ENCODE measurements around the gene U2AF1L4.

Gene U2AF1L4, protein sequence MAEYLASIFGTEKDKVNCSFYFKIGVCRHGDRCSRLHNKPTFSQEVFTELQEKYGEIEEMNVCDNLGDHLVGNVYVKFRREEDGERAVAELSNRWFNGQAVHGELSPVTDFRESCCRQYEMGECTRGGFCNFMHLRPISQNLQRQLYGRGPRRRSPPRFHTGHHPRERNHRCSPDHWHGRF

DNA sequence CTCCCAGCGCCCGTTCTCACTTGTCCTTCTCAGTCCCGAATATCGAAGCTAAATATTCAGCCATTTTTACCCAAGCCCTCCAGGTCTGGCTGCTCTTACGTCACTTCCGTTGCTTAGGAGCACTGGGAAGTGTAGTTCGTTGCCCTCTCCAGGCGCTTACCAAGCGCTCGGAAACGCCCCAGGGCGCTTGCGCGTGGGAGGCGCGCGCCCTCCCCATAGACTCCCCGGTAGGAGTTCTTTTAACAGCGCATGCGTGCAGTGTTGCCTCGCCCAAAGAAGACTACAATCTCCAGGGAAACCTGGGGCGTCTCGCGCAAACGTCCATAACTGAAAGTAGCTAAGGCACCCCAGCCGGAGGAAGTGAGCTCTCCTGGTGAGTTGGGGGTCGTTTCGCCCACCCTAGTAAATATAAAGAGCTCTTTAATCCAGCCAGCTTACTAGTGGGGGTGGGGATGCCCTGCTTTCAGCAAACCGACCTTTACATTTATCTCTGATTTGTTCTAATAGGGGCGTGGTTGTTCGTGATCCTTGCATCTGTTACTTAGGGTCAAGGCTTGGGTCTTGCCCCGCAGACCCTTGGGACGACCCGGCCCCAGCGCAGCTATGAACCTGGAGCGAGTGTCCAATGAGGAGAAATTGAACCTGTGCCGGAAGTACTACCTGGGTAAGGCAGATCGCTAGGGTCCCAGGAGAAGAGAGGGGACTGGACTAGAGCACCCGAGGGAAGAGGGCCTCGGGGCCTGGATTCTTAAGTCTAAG, at the start of gene U2AF1L4, which contains the start of gene PSENEN:
U2AF1L4 (minus strand) TSS at position 91 of the 759 bp plus-strand sequence; CDS start at position 64, 27 bp downstream.
PSENEN (plus strand) TSS at position 324 of the 759 bp plus-strand sequence; CDS start at position 604, 280 bp downstream.
- DNase-seq (ENCODE audit: low spot score) = peak; percentile 100

DNA sequence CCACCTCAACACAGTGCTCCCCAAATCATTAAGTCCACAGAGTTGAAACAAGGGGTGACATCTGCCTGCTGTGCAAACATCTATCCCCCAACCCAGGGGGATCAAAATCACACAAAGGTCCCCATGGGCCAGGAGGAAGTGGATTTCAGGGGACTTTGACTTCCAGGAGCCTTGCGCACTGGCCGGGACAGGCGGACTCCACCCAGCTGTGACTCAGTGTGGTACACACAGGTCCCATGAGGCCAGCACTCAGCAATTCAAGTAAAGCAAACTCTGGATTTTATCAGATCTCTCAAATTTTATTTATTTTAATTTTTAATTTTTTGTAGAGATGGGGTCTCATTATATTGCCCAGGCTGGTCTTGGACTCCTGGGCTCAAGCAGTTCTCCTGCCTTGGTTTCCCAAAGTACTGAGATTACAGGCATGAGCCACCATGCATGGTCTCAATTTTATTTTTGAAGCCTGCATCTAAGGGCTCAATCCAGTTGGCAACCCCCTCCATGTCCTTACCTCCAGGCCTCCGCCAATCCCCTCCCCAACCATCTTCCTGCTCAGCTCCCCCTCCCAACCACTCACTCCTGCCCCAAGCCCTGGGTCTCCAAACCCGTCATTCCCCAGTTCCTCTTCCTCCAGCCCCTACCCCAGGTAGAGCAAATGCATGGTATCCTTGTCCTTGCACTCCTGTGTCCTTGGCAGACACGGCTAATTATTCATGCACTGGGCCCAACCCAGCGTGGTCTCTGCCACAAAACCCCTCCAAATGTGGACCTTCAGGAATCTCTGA, 48.4 kb upstream of the U2AF1L4 start:
- no peak for DNase-seq (ENCODE audit: low spot score)

DNA sequence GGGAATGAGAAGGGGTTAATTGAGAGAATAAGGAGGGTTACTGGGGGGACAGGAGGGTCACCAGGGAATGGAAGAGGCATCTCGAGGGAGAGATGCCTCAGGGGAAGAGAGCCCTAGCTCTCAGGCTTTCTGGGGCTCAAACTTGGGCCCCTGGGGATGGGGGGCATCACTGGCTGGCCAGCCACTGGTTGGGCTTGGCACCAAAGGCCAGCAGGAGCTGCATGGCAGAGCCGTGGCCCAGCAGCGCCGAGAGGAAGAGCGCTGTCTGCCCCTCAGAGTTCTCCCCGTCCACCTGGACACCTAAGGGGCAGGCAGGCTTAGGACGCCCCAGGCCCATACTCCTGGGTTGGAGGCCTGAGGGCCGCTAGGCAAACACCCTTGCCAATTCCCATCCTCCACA, 47.7 kb upstream of the U2AF1L4 start:
- no peak for DNase-seq (ENCODE audit: low spot score)

DNA sequence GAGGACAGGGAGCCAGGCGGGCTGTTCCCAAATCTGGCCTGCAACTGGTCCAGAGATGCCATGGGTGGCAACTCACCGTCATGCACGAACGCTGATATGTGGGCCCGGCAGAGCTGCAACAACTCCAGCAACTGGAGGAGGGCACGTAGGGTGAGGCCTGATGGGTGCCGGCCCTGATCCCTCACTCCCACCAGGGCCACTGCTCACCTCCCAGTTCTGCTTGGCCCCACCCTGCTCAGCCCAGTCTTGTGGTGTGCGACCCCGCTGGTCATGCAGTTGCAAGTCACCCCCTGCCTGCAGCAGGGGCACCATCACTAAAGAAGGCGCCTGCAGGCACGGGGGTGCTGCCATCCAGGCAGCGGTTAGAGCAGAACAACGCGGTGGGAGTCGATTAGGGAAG, 47.1 kb upstream of the U2AF1L4 start:
- no peak for DNase-seq (ENCODE audit: low spot score)

DNA sequence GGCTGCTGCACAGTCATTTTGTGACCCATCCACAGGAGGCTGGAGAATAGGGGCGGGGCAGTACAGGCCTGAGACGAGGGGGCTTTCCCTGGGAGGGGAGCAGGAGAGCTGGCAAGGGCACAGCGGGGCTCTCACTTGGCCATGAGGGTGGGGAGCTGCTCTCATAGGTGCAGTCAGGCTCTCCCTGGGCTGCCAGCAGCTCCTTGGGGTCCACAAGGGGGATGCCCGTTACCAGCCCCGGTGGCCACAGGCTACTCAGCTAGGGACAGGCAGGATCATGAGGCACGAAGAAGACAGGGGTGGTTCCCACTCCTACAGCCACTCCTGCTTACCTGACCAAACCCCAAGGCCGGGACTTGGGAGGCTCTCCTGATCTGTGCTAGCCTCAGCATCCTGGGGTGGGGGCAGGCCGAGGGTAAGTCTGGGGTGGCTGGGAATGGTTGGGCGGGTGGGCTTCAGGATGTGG, 46.6 kb upstream of the U2AF1L4 start:
- no peak for DNase-seq (ENCODE audit: low spot score)

DNA sequence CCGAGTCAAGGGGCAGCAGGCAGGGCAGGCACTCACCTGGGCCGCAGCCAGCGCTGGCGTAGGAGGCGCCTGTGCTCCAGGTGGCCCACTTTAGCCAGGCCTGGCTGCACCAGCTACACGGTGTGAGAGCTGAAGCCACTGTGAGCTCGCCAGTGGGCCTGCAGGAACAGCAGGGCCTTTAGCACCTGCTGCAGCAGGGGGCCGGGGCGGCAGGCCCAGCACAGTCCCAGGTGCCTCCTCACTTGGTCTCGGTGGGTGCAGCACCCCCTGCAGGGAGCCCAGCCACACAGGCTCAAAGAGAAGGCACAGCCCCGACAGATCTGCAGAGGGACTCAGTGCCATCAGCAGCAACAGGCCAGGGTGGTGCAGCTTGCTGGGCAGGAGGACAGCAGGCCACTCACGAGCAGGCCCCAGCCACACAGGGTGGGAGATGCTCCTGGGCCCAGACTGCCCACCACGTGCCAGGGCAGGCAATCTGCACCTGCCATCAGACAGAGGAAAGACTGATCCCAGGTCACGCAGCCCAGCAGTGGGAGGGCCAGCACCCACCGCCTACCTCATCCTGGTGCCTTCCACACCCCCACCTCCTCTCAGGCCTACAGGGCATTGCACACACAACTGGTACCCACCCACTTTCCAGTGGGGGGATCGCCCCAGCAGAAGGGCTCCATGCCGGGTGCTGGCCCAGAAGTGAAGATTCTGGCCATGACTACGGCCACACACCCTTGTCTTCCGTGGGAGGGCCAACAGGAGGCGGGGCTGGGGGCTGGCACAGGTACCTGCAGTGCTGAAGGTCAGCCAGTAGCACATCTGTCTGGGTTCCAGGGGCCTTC, 46.0 kb upstream of the U2AF1L4 start:
- no peak for DNase-seq (ENCODE audit: low spot score)

DNA sequence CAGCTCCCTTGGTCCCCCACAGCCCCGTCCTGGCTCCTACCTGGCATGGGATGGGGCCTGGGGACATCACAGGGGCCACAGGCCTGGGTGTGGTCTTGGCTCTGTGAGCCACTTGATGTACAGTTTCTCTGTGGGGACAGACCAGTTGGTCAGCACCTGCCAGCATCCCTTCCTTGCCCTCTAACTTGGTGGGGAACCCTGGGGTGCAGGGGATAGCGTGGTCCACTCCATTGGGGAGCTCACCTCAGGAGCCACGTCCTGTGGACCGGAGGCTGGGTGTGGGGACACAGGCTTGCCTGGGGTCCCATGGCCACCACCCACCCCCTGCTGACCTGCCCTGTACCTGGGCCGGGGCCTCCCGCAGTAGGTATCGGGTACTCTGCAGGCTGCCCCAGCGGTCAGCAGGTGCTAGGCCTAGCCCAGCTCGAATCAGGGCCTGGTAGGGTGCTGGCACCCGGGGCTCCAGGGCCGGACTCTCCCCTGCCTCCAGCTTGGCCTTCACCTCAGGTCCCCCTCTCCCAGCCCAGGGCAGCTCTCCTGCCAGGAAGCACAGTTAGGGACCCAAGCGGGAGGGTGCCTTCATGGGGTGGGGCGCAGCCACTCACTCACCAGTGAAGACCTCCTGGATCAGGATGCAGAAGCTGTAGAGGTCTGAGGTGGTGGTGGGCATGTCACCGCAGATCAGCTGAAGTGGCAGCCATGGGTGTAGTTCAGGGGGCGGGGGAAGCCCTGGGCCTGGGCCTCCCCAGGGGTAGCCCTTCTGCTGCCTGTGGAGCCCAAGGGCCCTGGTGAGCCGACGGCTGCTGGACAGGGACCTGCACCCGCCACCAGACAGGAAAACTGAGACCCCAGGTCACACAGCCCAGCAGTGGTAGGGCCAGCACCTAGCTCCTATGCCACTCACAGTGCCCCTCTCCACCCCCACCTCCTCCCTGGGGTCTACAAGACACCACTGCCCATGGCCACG, 45.0 kb upstream of the U2AF1L4 start:
- no peak for DNase-seq (ENCODE audit: low spot score)

DNA sequence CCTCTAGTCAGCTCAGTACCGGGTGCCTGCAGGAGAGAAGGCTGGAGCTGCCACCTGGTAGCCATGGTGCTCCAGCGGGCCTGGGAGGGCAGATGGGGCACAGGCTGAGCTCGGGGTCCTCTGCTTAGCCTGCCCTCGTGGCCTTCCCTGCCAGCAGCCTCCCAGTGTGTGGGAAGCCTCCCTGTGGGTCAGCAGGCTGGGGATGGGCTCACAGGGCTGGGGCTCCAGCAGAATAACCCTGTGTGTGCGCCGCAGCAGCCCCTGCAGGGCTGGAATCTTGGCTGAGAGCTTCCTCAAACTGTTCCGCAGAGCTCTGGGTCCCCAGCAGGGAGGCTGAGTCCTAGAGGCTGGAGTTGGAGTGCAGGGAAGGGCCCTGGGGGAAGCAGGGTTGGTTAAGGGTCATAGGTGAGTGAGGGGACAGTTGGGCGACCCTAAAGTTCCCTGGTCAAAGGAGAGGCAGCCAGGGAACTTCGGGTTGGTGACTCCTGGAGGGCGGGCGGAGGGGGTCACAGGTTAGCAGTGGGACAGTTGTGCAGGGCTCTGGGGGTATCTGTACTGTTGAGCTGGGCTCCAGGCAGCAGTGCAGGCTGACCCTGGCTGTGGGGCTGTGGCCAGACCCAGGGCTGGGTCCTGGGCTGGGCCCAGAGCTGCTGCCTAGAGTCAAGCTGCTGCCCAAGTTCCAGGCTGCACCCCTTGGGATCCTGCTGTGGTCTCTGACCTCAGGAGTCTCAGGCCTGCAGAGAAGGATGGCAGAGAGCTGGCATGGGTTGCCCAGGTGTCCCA, 44.2 kb upstream of the U2AF1L4 start:
- DNase-seq (ENCODE audit: low spot score) = no peak

DNA sequence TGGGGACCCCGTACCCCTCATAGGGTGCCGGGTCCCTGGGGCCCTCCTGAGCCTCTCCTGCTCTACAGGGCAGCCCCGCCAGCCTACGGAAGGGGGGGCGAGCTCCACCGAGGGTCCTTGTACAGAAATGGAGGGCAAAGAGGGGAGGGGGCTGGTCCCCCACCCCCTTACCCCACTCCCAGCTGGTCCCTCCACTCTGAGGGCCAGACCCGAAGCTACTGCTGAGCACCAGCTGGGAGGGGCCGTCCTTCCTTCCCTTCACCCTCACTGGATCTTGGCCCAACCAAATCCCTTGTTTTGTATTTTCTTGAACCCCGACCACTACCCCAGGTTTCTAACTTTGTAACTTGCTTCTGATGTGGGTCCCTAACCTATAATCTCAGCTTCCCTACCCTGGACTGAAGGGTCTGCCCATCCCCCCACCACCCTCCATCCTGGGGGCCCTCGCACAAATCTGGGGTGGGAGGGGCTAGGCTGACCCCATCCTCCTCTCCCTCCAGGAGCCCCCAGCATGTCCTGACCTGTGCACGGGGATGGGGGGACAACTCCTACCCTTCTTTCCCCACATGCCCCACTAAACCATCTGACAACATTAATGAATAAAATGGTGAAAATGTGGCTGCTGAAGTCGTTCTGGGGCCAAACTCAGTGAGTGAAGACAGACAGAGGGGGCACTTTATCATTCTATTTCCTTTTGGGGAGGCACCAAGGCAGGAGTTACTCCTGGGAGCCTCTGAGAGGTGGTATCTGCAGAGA, 43.2 kb upstream of the U2AF1L4 start:
- DNase-seq (ENCODE audit: low spot score) = no peak

DNA sequence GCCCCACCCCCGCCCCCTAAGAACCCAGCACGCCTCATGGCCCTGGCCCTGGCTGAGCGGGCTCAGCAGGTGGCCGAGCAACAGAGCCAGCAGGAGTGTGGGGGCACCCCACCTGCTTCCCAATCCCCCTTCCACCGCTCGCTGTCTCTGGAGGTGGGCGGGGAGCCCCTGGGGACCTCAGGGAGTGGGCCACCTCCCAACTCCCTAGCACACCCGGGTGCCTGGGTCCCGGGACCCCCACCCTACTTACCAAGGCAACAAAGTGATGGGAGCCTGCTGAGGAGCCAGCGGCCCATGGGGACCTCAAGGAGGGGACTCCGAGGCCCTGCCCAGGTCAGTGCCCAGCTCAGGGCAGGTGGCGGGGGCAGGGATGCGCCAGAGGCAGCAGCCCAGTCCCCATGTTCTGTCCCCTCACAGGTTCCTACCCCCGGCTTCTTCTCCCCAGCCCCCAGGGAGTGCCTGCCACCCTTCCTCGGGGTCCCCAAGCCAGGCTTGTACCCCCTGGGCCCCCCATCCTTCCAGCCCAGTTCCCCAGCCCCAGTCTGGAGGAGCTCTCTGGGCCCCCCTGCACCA, 42.1 kb upstream of the U2AF1L4 start:
- no peak for DNase-seq (ENCODE audit: low spot score)

DNA sequence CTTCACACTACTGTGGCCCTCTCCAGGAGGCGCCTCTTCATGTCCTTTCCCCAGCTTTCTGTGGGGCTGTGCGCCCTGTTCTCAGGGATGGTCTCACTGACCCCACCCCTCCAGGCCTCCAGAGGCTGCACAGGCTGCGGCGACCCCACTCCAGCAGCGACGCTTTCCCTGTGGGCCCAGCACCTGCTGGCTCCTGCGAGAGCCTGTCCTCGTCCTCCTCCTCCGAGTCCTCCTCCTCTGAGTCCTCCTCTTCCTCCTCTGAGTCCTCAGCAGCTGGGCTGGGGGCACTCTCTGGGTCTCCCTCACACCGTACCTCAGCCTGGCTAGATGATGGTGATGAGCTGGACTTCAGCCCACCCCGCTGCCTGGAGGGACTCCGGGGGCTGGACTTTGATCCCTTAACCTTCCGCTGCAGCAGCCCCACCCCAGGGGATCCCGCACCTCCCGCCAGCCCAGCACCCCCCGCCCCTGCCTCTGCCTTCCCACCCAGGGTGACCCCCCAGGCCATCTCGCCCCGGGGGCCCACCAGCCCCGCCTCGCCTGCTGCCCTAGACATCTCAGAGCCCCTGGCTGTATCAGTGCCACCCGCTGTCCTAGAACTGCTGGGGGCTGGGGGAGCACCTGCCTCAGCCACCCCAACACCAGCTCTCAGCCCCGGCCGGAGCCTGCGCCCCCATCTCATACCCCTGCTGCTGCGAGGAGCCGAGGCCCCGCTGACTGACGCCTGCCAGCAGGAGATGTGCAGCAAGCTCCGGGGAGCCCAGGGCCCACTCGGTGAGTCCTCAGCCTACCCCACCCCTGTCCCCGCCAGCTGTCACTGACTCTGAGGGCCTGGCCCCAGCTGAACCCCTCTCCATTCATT, 41.3 kb upstream of the U2AF1L4 start:
- DNase-seq (ENCODE audit: low spot score) = no peak

DNA sequence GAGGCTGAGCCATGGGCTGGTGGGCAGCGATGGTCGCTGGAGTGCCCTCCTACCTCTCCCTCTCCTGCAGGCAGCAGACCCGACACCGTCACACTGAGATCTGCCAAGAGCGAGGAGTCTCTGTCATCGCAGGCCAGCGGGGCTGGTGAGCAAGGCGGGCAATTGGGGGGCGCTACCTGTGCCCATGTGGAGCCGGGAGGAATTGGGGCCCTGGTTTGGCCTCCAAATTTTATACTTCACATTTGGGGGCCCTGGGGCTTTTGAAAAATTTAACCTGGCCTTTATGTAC, 40.1 kb upstream of the U2AF1L4 start:
- no peak for DNase-seq (ENCODE audit: low spot score)

DNA sequence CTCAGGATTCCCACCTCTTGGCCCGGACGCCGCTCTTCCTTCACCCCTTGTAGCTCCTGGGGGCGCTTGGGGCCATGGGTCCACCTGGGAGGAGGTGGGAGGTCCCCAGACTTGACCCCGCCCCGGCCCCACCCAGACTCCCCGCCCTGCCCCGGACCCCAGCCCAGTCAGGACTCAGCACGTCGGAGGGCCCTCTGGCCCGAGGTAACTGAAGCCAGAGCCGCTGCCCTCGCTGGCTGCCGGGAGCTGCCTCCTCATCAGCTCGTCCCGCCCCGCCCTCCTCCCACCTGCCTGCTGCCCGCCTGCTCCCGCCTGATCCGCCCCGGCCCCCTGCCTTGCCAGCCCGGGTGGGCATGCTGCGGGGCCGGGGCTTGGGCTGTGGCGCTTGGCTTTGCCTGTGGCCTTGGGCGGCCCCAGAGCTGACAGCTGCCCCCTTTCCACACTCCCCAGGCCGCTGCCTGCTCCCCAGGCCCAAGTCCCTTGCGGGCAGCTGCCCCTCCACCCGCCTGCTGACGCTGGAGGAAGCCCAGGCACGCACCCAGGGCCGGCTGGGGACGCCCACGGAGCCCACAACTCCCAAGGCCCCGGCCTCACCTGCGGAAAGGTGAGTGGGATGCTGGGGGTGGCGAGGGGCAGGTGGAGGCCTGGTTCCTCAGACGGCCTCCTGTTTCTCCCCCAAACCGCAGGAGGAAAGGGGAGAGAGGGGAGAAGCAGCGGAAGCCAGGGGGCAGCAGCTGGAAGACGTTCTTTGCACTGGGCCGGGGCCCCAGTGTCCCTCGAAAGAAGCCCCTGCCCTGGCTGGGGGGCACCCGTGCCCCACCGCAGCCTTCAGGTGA, 39.5 kb upstream of the U2AF1L4 start:
- no peak for DNase-seq (ENCODE audit: low spot score)

DNA sequence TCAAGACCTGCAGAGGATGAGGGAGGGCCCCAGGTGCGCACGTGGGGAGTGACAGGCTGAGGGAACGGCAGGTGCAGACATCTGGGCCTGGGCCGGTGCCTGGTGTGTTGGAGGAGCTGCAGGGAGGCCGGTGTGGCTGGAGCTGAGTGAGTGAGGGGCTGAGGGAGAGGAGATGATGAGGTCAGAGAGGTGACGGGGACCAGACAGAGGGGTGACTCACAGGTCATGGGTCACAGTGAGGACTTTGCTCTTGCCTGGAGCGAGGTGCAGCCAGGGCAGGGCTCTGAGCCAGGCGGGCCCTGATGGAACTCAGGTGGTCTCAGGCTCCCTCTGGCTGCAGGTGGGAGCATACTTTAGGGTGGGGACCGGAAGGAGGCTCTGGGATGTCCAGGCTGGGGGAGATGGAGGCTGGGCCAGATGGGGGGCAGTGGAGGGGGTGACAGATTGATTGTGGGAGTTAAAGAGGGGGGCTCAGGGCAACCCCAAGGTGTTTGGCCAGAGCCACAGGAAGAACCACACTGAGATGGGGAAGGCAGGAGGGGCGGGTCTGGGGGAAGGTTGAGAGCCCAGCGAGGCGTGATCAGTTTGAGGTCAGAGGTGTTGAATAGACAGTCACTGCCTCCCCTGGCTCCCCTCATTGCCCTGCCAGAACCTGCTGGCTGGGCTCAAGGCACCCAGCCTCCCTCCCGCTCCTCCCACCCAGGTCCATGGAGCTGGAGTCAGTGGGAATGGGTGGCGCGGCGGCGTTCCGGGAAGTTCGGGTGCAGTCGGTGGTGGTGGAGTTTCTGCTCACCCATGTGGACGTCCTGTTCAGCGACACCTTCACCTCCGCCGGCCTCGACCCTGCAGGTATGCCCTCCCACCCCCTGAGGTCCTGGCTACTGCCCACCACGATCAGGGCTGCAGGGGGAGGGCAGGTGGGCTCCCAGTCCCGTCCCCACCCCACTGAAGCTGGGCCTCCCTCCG, 38.5 kb upstream of the U2AF1L4 start:
- DNase-seq (ENCODE audit: low spot score) = no peak

DNA sequence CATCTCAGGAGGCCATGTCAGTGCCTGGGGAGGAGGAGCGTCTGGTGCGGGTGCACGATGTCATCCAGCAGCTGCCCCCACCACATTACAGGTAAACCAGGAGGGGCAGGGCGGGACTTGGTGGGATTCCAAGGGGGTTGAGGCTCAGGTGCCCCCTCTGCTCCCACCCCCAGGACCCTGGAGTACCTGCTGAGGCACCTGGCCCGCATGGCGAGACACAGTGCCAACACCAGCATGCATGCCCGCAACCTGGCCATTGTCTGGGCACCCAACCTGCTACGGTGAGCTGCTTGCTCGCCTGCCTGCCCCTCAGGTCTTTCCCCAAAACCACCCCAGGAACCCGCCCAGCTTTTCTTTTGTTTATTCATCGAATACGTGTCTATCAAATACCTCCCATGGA, 37.4 kb upstream of the U2AF1L4 start:
- DNase-seq (ENCODE audit: low spot score) = no peak

DNA sequence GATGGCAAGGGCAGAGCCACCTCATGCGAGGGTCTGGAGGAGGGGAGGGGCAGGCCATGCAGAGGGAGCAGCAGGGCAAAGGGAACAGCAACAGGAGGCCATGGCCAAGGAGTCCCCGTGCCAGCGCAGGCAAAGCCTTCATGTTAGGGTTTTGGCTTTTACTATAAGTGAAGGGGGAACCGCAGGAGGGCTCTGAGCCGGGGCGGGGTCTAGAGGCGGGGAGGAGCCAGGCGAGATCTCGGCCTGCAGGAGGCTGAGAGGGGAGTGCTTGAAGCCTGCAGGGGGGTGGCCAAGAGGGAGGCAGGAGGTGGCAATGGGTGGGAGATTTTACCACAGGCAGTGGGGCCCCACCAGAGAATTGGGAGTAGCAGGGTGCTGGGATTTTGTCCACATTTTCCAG, 36.4 kb upstream of the U2AF1L4 start:
- DNase-seq (ENCODE audit: low spot score) = no peak

Data from globus pallidus (tissue), 1 donor.